Measurements from ENCODE around the gene URGCP. TPM values are rescaled to one million over a fixed set of nuclear protein-coding genes. Genes with fewer than 3 reads are reported as not detected.

Gene URGCP
- total and polyA plus RNA-seq, 10 of the 15 experiments (the other 5 are each of a cell fraction or from before 2014, with no cell fraction given), result 2.0 to 29.7 (median 17.5) TPM

GRCh38 chr7:43953071-43953470 is 46.7 kb upstream of the URGCP start (continued):
- TF ChIP-seq E2F8 (IDR thresholded peaks at IDR 0.05; ENCODE audit: low read depth, partially characterized antibody) (no peak), ESRRA (IDR thresholded peaks at IDR 0.05; ENCODE audit: low read length) (no peak)

GRCh38 chr7:43952028-43952427 is 45.6 kb upstream of the URGCP start:
- Histone ChIP-seq H3K9me3 (replicated peaks; ENCODE audit: control insufficient read depth, insufficient read depth, low read length) (no peaks in the 10 kb centered on the region), H3K4me1 (ENCODE audit: control insufficient read depth, insufficient read depth, low read length) (no peaks in the 10 kb centered on the region), H4K20me1 (ENCODE audit: control insufficient read depth, insufficient read depth) (no peaks in the 10 kb centered on the region), H3K36me3 (ENCODE audit: control insufficient read depth in 2 of 2, insufficient read depth in 2 of 2, low read length in 1 of 2) (peaks cover 0 to 14% of the 10 kb centered on the region in 2 experiments; a peak in 1 of 4 replicates), H3K27me3 (replicated peaks in 1 of 2; ENCODE audit: control insufficient read depth in 2 of 2, insufficient read depth in 2 of 2, low read length in 1 of 2) (no peaks in the 10 kb centered on the region), H3K4me2 (ENCODE audit: control insufficient read depth, insufficient read depth) (no peak overlapping the region), H2AFZ (ENCODE audit: control insufficient read depth, low read depth, low read length) (no peak overlapping the region), H3K27ac (ENCODE audit: control insufficient read depth, insufficient read depth) (no peak overlapping the region), H3K9ac (ENCODE audit: control insufficient read depth, insufficient read depth, low read length) (no peak overlapping the region), H3K79me2 (ENCODE audit: control insufficient read depth, insufficient read depth, low read length) (no peaks in the 10 kb centered on the region), H3K4me3 (no peak overlapping the region)
- BruUV-seq (replicated peaks), result no TSS peak
- ATAC-seq, result no peak
- RAD21 ChIA-PET (ENCODE audit: unreplicated experiment), result no interaction called here
- FAIRE-seq, result no peak
- SMC1A ChIA-PET (ENCODE audit: uncharacterized antibody, unreplicated experiment), result no interaction called here
- CTCF ChIA-PET, result no interaction called here
- in situ Hi-C loops (cut with MboI) (no loop called here), intact Hi-C loops (cut with micrococcal nuclease; ENCODE audit: unreplicated experiment) (no loop called here)
- TF ChIP-seq SIN3A (IDR thresholded peaks at IDR 0.05; ENCODE audit: low read depth, low read length) (no peak), SP1 (IDR thresholded peaks at IDR 0.05; ENCODE audit: low read depth, low read length) (no peak), FOXK2 (IDR thresholded peaks at IDR 0.05) (no peak), ETV6 (conservative IDR thresholded peaks at IDR 0.05 in 1 of 2, IDR thresholded peaks at IDR 0.05 in 1 of 2; ENCODE audit: borderline replicate concordance in 1 of 2, low read depth in 1 of 2) (no peak), PKNOX1 (IDR thresholded peaks at IDR 0.05) (no peak), NR2C1 (IDR thresholded peaks at IDR 0.05) (no peak), PRDM15 (CRISPR knock-in tag; IDR thresholded peaks at IDR 0.05) (no peak), LARP7 (IDR thresholded peaks at IDR 0.05) (no peak), PML (IDR thresholded peaks at IDR 0.05; ENCODE audit: low read length) (no peak), USF2 (IDR thresholded peaks at IDR 0.05; ENCODE audit: borderline replicate concordance, low read depth, low read length) (no peak), STAT3 (IDR thresholded peaks at IDR 0.05; ENCODE audit: low read depth, low read length) (no peak), SRF (IDR thresholded peaks at IDR 0.05; ENCODE audit: low read depth in 2 of 2, low read length in 2 of 2) (no peak), MYC (IDR thresholded peaks at IDR 0.05; ENCODE audit: insufficient read depth, insufficient read length, insufficient replicate concordance, low read length, severe bottlenecking) (no peak), NFXL1 (IDR thresholded peaks at IDR 0.05; ENCODE audit: borderline replicate concordance) (no peak)
- POLR2A ChIA-PET, result no interaction called here
- no peak for DNase-seq (ENCODE audit: low read depth, low spot score)
- WGBS (ENCODE audit: insufficient coverage, insufficient replicate concordance, low lambda C conversion rate, missing lambda C conversion rate), result 94% methylated on average over 3 of the region's 3 CpGs
